Measurements from ENCODE around the gene TAGLN2.
A peak's percentile ranks its signal among the peaks of the same experiment; 100 is the strongest.

TAGLN2 gene

DNA sequence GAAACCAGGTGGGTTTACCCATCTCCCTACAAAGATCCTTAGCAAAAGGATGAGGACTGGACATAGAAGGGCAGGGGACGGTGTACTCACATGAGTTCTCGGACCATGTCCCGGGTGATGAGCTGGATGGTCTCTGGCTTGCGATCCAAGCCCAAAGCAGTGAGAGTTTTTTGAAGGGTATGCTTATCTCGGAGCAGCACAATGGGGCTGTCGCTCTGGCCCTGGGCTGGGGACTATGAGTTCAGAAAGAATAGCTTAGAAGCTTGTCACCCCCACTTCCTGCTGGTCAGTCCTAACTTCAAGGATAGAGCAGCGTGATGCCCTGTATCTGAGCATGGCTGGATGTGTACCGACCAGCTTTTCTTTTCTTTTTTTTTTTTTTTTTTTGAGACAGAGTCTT, 34.9 kb downstream of the TAGLN2 start:
- H3K27ac ChIP-seq, result peak overlapping the region in 14 of 21 experiments; percentile 2 to 79 (median 48)

DNA sequence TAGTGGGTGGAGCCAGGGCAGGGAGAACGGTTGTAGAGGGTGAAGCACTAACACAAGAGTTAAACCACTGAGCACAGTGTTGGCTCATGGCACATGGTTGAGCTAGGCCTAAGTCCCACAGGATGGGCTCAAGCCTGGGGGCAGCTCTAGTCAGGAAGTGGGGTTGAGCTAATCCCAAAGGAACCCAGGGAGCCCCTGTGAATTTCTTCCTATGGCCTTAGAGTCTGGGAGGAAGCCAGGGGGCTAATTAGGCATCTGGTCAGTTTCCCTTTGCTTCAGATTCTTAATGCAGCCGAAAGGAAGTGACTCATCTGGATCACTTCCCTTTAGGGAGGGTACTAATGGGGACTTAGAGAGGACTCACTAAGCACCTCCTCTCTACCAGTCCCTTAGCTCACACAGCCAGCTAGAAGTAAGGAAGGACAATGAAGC, 35.5 kb downstream of the TAGLN2 start:
- peak overlapping the region in 19 of 21 experiments; percentile 2 to 79 (median 54) for H3K27ac ChIP-seq

More for the DNA sequence above, 34.9 kb downstream of the TAGLN2 start:
- H3K4me3 ChIP-seq, result no peak overlapping the region

DNA sequence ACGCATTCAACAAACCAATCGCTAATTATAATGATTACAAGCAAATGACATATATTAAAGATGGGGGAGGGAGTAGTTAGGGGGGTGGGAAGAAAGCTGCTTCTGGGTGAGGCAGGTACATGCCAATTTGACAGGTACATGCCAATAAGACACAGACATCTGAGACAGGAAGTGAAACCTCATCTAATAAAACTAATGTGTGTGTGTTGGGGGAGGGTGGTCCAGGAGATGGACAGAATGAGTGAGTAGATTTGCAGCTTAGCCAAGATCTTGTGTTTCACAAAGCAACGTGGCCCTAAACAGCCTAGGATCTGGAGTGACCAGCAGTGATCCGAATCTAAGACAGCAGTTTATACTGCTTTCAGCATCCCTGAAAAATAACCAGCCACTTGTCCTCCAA, 36.1 kb downstream of the TAGLN2 start:
- peak overlapping the region in 18 of 21 experiments; percentile 0 to 79 (median 56) for H3K27ac ChIP-seq

More for the DNA sequence above, 35.5 kb downstream of the TAGLN2 start:
- H3K4me3 ChIP-seq, result no peak overlapping the region

DNA sequence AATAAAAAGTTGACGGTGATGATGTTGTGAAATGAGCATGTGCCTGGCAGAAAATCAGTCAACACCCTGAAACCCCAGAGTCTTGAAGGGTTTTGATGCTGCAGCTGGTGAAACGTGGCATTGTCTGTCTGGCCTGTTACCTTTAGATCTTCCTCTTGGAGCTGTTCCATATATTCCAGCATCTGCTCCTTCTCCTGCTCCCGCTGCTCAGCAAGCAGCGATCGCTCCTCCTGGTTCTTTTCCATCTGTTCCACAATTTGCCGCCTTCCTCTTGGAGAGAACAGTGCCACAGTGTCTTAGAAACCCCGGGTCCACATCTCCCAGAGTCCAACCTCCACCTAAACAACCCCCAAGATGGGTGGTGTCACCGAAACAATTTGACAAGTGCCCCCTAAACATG, 41.0 kb downstream of the TAGLN2 start:
- no peak overlapping the region for H3K27ac ChIP-seq
- H3K4me3 ChIP-seq, result no peak overlapping the region

More for the DNA sequence above, 36.1 kb downstream of the TAGLN2 start:
- no peak overlapping the region for H3K4me3 ChIP-seq

DNA sequence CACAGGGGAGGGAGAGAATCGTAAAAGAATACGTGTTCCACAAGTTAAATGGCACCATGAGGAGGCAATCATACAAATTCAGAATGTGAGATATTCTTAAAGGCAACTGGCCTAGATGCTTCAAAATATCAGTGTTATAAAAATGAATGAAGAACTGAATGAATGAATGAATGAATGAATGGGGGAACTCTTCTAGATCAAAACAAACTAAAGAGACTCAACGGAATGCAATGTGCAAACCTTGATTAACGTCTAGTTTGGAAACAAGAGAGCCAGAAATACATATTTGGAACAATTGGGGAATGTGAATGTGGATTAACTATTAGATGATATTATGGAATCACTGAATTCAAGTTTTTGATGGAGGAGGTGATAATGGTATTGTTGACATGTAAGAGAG, 42.2 kb downstream of the TAGLN2 start:
- peak overlapping the region in 1 of 21 experiments; percentile 46 for H3K27ac ChIP-seq
- H3K4me3 ChIP-seq, result no peak overlapping the region

DNA sequence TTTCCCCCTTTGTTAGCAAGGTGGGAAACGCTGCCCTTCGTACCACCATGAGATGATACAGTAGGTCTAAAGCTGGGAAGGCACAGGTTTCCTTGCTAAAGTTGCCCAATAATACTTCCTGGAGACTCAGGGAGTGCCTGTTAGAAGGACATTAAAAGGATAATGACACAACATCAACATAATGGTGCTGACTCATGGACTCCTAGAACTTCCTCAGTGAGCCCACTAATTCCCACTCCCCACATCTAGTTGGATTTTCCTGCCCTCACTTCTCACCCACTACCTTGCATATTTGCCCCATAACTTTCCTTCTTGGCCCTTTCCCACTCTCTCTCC, 42.8 kb downstream of the TAGLN2 start:
- H3K27ac ChIP-seq, result peak overlapping the region in 12 of 21 experiments; percentile 22 to 75 (median 58)
- no peak overlapping the region for H3K4me3 ChIP-seq

DNA sequence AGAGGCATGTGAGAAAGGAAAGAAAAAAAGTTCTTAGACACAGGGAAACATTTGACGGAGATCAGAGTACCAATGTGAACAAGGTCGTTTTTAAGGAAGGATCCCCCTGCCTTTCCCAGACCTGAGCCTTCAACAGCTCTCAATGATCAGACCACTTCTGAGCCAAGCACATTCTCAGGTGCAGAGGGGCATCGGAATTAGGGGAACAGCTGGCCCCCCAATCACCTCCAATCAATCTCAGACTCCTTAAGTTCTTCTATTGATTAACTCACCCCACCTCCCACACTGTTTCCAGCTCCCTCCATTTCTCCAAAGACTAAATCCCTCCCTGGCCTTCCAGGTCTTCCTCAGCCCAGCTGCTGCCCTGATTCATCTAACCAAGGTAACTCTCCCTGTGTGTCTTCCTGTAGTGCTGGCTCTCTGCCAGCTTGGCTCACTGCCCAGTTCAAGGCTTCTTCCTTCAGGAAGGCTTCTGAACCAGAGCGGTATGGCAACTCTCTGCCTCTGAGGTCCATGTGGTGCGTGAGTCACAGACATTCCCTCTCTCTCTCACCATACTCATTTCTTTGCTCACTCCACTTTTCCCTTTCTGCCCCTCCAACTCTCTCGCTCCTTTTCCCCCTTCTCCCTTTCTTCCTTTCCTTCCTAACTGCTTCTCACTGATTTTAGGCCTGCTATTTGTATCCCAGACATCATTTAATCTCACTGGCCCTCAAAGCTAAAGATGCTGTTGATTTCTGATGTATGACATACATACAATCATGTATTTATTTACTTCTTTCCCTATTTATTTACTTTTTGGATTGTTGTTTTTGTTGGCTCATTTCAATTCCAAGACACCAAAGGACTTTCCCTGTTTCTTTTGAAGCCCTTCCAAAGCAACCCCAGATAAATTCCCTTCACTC, 43.4 kb downstream of the TAGLN2 start:
- H3K27ac ChIP-seq, result peak overlapping the region in 13 of 21 experiments; percentile 22 to 75 (median 58)
- H3K4me3 ChIP-seq, result no peak overlapping the region

DNA sequence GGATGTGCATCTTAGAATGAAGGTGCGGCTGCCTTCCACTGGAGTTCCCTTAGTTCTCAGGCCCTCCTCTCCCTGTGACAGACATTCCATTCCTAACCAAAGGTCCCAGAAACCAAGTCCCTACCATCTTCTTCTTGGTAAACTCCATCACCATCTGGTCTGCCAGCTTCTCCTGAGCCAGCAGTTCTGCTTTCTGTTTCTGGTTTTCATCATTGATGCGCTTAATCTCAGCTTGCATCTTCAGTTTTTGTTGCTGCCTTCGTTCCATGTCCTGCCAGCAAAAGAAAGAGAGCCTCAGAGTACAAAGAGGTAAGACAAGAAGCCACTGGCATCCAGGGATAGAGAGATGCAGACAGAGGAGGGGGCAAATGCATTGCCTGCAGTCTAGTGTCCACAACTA, 44.9 kb downstream of the TAGLN2 start:
- Histone ChIP-seq H3K27ac (peak overlapping the region in 4 of 21 experiments; percentile 5 to 60 (median 21)), H3K4me3 (no peak overlapping the region)

DNA sequence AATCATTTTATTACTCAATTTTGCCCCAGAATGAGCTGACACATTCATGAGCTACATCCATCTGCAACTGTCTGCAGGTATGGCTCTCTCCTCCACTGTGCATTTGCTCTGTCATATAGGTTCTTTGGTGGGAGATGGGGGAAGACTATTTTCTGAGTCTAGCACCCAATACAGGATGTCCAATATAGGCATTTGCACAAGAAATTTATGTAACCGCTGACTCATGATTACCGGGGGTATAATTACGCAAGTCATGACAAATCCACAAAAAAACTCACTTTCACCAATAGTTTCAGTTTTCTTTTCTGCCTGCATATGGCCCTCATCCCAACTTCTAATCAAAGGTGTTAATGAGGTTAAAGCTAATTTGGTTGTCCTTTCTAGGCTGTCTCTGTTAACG, 45.3 kb downstream of the TAGLN2 start:
- Histone ChIP-seq H3K4me3 (no peak overlapping the region), H3K27ac (peak overlapping the region in 4 of 21 experiments; percentile 5 to 60 (median 21))

DNA sequence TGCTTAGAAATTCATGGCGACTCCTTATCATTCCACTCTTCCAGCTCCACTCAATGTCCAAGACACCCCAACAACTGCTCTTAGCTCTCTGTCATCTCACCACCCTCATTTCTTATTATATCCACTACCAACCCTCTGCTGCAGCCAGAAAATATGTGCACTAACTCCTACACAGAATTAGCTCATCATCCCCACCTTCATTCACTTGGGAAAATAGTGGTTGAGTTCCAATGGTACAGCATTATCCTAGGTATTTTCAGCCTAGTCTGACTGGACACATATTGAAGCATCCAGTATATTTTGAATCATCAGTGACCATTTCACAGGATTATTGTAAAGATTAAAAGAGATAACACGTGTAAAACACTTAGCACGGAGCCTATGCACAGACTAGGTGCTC, 46.2 kb downstream of the TAGLN2 start:
- H3K4me3 ChIP-seq, result no peak overlapping the region
- H3K27ac ChIP-seq, result no peak overlapping the region

DNA sequence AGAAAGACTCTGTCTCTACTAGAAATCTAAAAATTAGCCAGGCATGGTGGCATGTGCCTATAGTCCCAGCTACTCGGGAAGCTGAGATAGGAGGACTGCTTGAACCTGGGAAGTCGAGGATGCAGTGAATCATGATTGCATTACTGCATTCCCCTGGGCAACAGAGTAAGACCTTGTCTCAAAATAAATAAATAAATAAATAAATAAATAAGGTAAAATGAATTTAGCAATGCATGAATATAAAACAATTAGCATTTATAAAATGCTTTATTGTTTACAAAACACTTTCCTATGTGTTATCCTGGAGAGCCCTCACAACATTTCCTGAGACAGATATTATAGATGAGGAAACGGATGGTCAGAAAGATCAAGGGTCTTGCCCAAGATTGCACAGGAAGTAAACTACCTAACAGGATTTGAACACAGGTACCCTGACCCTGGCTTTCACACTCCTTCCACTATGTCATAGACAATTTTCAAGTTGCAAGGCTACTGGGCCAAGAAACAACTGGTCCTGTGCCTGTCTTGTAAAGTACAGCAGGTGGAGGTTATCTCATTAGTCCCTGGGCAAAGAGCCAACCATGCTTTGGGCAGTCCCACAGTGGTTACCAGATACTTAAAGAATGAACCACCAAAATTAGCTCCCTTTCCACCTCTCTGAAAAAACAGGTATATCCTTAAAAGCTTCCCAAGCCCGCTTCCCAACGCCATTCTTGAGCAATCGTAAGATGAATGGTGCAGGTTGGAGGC, 47.4 kb downstream of the TAGLN2 start:
- Histone ChIP-seq H3K4me3 (no peak overlapping the region), H3K27ac (no peak overlapping the region)

DNA sequence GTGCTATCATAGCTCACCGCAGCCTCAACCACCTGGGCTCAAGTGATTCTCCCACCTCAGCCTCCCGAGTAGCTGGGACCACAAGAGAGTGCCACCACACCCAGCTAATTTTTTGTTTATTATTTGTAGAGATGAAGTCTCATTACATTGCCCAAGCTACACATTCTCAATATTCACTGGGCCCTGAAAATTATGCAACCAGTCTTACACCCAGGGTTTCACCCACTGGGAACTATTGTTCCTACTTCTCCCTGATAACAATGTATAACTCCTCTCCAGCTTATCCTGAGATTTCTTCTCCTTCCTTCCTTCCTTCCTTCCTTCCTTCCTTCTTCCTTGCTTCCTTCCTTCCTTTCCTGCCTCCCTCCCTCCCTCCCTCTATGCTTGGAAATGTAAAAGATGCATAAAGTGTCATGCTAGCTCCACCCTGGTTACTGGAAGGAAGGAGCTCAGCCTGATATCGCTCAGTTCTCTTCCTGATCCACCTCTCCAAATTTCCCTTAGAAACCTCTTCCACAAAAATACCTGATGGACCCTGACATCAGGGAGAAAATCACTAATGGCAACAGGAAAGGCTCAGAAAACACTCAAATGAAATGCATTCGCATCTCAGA, 51.7 kb downstream of the TAGLN2 start:
- H3K27ac ChIP-seq, result peak overlapping the region in 8 of 21 experiments; percentile 15 to 86 (median 60)
- H3K4me3 ChIP-seq, result no peak overlapping the region

DNA sequence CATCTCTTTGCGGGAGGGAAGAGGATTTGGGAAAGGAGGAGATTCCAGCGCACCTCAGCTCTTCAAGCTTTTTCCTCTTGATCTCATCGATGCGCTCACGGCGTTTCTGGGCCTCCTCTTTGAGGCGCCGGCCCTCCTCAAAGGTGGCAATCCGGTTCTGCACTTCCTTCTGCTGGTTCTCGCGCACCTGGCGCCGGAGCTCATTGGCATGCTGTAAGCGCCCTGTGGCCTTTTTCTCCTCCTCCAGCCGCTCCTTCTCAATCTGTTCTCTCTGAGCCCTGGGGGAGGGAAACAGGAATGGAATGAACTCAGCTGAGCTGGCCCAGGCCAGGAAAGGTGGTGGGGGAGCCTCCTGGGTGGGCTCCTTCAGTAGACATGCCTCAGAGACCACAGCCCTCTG, 52.4 kb downstream of the TAGLN2 start:
- no peak overlapping the region for H3K4me3 ChIP-seq
- H3K27ac ChIP-seq, result peak overlapping the region in 12 of 21 experiments; percentile 8 to 86 (median 54)

DNA sequence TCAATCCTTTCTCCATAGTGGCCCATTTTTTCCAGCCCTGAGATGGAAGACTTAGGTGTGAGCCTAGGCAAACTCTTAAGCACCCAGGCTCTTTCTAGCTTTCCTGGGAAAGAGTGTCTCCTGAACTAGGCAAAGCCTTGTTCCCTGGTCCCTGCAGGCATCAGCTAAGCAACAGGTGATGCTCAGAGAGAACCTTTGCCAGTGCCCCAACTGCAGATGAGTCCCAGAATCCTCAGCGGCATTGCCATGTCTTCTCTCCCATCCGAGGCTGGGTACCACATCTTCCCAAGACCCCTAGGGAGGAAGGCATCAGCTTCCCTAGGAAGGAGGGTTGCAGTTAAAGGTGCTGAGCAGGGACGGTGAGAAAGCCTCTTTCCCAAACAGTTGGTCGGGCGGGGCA, 54.6 kb downstream of the TAGLN2 start:
- Histone ChIP-seq H3K4me3 (no peak overlapping the region), H3K27ac (peak overlapping the region in 3 of 21 experiments; percentile 58 to 86 (median 70))

DNA sequence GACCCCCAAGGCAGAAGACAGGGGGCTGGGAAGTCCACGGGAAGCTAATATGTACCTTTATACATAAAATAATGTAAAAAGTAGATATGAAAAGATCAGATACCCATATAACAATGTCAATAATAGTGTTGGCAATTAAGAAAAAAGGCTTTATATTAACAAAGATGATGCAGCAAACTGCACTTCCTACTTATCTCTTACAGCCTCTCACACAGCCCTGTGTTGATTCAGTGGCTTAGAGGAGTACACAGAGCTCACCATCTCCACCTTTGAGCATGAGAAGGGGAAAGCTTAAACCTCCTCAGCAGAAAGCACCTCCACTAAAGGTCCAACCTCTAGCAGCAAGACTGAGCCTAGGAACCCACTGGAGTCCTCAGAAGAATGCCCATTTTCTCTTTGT, 55.7 kb downstream of the TAGLN2 start:
- peak overlapping the region in 9 of 21 experiments; percentile 11 to 74 (median 35) for H3K27ac ChIP-seq
- H3K4me3 ChIP-seq, result no peak overlapping the region

DNA sequence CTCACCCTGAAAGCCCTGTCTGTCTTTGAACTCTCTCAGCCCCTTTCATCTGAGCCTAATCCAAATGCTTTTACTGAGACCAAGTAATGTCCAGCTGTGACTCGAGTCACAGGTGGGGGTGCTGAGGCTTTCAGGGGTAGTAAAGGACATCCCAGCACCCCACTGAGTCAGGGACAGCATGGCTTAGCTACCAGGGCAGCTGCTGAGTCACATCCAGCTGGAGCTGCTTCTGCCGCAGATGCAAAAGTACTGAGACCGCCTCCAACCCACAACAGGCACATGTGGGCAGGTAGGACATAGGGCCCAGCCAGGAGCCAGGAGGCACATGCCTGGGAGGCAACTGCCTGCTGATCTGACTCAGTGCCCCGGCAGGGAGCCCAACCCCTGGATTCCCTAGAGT, 56.1 kb downstream of the TAGLN2 start:
- Histone ChIP-seq H3K27ac (peak overlapping the region in 11 of 21 experiments; percentile 6 to 74 (median 35)), H3K4me3 (no peak overlapping the region)

DNA sequence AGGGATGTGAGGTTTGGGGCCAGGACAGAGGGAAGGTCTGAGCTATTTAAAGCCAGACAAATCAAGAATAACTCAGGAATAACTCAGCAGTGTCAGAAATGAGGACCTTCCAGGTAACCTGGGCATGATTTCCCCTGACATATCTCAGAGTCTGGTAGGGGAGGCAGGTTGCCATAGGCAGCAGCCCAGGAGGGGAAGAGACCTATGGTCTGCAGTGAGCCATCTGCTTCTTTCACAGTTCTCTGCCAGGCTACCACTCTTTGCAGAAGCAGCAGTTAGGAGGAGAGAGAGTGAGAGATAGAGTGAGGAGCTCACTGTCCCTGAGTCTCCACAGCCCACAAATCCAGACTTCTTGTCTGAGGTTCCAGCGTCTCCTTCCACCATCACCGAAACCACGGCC, 56.5 kb downstream of the TAGLN2 start:
- Histone ChIP-seq H3K27ac (peak overlapping the region in 13 of 21 experiments; percentile 6 to 74 (median 35)), H3K4me3 (no peak overlapping the region)
